ENCODE measurements around the gene ZFR2. TPM values are rescaled to one million over a fixed set of nuclear protein-coding genes. Genes with fewer than 3 reads are reported as not detected.

ZFR2 gene
- total and polyA plus RNA-seq, 10 of the 15 experiments (the other 5 are each of a cell fraction or from before 2014, with no cell fraction given): 0.18 TPM; not detected in 9

DNA sequence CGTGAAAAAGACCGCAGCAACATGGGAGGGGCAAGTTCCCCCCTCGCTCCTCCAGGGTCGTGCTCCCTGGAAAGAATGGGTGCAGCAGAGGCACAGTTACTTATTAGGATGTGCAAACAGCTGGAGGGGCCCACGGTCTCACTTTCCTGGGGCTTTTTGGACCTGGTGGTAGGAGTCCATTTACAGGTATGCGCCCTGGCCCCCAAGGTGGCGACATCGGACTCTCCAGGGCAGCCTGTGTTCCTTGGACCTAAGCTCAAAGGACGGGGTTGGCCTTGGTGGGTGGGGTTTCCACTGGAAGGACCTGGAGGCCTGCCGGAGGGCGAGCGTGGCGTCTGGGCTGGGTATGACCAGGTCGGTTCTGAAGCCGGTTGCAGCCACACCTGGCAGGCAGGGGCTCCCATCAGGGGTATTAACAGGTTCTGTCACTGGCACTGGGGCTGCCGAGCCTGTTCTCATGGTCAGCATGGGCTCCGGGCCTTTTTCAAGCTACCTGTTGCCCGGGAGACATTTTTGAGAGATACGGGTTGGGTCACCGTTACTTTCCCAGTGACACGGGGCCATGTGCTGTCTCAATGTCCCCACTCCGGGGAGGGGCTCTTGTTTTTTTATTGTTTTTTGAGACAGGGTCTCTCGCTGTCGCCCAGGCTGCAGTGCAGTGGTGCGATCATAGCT, 5.9 kb downstream of the ZFR2 start:
- in situ Hi-C loops (cut with MboI): no loop called here
- peaks cover 0 to under 1% of the 10 kb centered on the region in 2 experiments; a peak in 1 of 4 replicates for H3K27me3 ChIP-seq (replicated peaks in 1 of 2; ENCODE audit: control insufficient read depth in 2 of 2, insufficient read depth in 2 of 2, low read length in 1 of 2)
- CTCF ChIA-PET: no interaction called here
- FAIRE-seq (no peak), ATAC-seq (no peak), DNase-seq (ENCODE audit: low read depth, low spot score) (no peak)
- H2AFZ ChIP-seq (ENCODE audit: control insufficient read depth, low read depth, low read length): no peak overlapping the region
- POLR2A ChIA-PET: no interaction called here
- WGBS (ENCODE audit: insufficient coverage, insufficient replicate concordance, low lambda C conversion rate, missing lambda C conversion rate): 36% methylated on average over 23 of the region's 25 CpGs
- H3K27ac ChIP-seq (ENCODE audit: control insufficient read depth, insufficient read depth): no peak overlapping the region
- H3K9ac ChIP-seq (ENCODE audit: control insufficient read depth, insufficient read depth, low read length): no peak overlapping the region
- H4K20me1 ChIP-seq (ENCODE audit: control insufficient read depth, insufficient read depth): no peaks in the 10 kb centered on the region
- RAD21 ChIA-PET (ENCODE audit: unreplicated experiment): interaction anchor here (0.5 to 0.6 kb wide), 2 partner anchors 132 to 617 kb away, joined by 3 read pairs; no protein-coding TSS in a partner anchor
- H3K79me2 ChIP-seq (ENCODE audit: control insufficient read depth, insufficient read depth, low read length): no peaks in the 10 kb centered on the region
- TF ChIP-seq RELA (IDR thresholded peaks at IDR 0.05; ENCODE audit: borderline replicate concordance, partially characterized antibody) (no peak), SUPT20H (IDR thresholded peaks at IDR 0.05; ENCODE audit: borderline replicate concordance, control insufficient read depth, low read depth, low read length) (no peak), MYC (IDR thresholded peaks at IDR 0.05; ENCODE audit: insufficient read depth, insufficient read length, insufficient replicate concordance, low read length, severe bottlenecking) (no peak), POU2F2 (IDR thresholded peaks at IDR 0.05; ENCODE audit: borderline replicate concordance, low read depth, low read length) (no peak), USF1 (IDR thresholded peaks at IDR 0.05; ENCODE audit: borderline replicate concordance, extremely low read length, insufficient read depth, low read depth, low read length) (no peak), PML (IDR thresholded peaks at IDR 0.05; ENCODE audit: low read length) (no peak), RAD21 (IDR thresholded peaks at IDR 0.05; ENCODE audit: insufficient read depth, low read depth, low read length) (no peak), NFYB (IDR thresholded peaks at IDR 0.05; ENCODE audit: insufficient read depth, low read depth, low read length) (no peak)
- TF ChIP-seq, protein P1, sequence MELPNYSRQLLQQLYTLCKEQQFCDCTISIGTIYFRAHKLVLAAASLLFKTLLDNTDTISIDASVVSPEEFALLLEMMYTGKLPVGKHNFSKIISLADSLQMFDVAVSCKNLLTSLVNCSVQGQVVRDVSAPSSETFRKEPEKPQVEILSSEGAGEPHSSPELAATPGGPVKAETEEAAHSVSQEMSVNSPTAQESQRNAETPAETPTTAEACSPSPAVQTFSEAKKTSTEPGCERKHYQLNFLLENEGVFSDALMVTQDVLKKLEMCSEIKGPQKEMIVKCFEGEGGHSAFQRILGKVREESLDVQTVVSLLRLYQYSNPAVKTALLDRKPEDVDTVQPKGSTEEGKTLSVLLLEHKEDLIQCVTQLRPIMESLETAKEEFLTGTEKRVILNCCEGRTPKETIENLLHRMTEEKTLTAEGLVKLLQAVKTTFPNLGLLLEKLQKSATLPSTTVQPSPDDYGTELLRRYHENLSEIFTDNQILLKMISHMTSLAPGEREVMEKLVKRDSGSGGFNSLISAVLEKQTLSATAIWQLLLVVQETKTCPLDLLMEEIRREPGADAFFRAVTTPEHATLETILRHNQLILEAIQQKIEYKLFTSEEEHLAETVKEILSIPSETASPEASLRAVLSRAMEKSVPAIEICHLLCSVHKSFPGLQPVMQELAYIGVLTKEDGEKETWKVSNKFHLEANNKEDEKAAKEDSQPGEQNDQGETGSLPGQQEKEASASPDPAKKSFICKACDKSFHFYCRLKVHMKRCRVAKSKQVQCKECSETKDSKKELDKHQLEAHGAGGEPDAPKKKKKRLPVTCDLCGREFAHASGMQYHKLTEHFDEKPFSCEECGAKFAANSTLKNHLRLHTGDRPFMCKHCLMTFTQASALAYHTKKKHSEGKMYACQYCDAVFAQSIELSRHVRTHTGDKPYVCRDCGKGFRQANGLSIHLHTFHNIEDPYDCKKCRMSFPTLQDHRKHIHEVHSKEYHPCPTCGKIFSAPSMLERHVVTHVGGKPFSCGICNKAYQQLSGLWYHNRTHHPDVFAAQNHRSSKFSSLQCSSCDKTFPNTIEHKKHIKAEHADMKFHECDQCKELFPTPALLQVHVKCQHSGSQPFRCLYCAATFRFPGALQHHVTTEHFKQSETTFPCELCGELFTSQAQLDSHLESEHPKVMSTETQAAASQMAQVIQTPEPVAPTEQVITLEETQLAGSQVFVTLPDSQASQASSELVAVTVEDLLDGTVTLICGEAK (IDR thresholded peaks at IDR 0.05; ENCODE audit: borderline replicate concordance): no peak
- H3K36me3 ChIP-seq (ENCODE audit: control insufficient read depth in 2 of 2, insufficient read depth in 2 of 2, low read length in 1 of 2): no peaks in the 10 kb centered on the region
- intact Hi-C loops (cut with micrococcal nuclease; ENCODE audit: unreplicated experiment): no loop called here
- no peaks in the 10 kb centered on the region for H3K4me1 ChIP-seq (ENCODE audit: control insufficient read depth, insufficient read depth, low read length)
- H3K4me3 ChIP-seq: no peak overlapping the region
- H3K4me2 ChIP-seq (ENCODE audit: control insufficient read depth, insufficient read depth): no peak overlapping the region
- BruUV-seq (replicated peaks): no TSS peak
- no peaks in the 10 kb centered on the region for H3K9me3 ChIP-seq (replicated peaks; ENCODE audit: control insufficient read depth, insufficient read depth, low read length)
- SMC1A ChIA-PET (ENCODE audit: uncharacterized antibody, unreplicated experiment): no interaction called here
